ENCODE results near the gene ZCCHC7. TPM values are rescaled to one million over a fixed set of nuclear protein-coding genes. Genes with fewer than 3 reads are reported as not detected.
"Not testable (repeated sequence)": the region's sequence is repeated elsewhere in the genome, so short reads cannot be mapped to it uniquely, and the experiment has no call there.

The ZCCHC7 gene
- total RNA-seq (20.3 TPM), polyA plus RNA-seq (ENCODE audit: insufficient read depth in 1 of 8, insufficient read length in 8 of 8, low replicate concordance in 1 of 8) (10 to 100 TPM; 11.1 to 15.3 (median 12.5) TPM)
- long read RNA-seq, donor 1, result 0 reads
- long read RNA-seq, donor 2, result 0 reads
- long read RNA-seq, donor 3, partial matches to known transcripts, result 0 of 1 reads
- long read RNA-seq, donor 3, other reads (novel, unspliced or antisense), result 0 of 1 reads
- long read RNA-seq, donor 4, result 0 reads
- long read RNA-seq, donor 5, partial matches to known transcripts, result 0 of 3 reads
- long read RNA-seq, donor 5, other reads (novel, unspliced or antisense), result 0 of 3 reads
- long read RNA-seq, donor 6, partial matches to known transcripts, result 0 of 2 reads
- long read RNA-seq, donor 6, other reads (novel, unspliced or antisense), result 0 of 2 reads
- long read RNA-seq, donor 7, partial matches to known transcripts, result 0 of 4 reads
- long read RNA-seq, donor 7, other reads (novel, unspliced or antisense), result 0 of 4 reads
- long read RNA-seq, donor 8, partial matches to known transcripts, result 0 of 1 reads
- long read RNA-seq, donor 8, other reads (novel, unspliced or antisense), result 0 of 1 reads
- long read RNA-seq, donor 9, partial matches to known transcripts, result 0 of 2 reads
- long read RNA-seq, donor 9, other reads (novel, unspliced or antisense), result 0 of 2 reads
- long read RNA-seq, donor 10, partial matches to known transcripts, result 0 of 3 reads
- long read RNA-seq, donor 10, other reads (novel, unspliced or antisense), result 0 of 3 reads
- long read RNA-seq, donor 11, transcript ZCCHC7-202 (9 exons, 2,619 nt), result major isoform, 5 of 5 reads
- long read RNA-seq, donor 11, partial matches to known transcripts, result 0 of 5 reads
- long read RNA-seq, donor 11, other reads (novel, unspliced or antisense), result 0 of 5 reads

DNA sequence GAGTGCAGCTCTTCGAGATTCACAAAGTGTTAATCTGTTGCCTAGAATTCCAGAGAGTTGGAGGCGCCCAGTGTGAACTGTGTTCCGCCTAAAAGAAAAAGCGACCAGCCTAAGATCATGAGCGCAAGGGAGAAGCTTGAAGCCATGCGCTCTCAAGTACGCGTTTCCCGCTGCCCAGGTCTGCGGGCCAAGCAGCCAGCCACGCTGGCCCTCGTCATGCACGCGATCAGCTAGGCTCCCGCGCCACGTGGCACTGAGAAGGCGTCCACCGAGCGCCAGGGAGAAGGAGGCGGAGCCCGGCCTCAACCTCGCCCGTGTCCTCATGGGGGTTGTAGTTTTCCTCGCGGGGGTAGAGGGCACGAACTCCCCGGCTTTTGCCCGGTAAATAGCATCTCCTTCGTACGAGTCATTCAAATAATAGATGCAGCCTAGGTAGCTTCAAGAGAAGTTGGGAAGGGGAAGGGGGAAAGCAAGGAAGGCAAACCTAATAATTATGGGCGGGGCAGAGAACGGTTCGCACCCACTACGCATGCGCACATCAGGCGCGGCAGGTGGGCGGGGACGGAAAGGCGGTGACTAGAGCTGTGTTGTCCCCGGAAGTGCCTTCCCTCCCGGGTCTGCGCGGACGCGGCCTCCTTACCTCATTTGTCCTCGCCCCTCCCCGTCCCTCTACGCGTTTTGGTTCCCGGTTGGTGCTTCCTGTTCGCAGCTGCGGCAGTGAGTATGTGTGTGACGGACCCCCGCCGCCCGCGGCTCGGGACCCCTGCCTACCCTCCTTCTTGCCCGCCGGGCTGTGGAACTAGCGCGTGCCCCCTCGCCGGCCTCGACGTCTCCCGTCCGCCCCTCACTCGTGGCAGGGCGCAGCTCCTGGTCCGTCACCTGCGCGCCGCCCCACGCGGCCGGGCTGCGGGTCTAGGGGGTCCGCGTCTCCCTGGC is at the start of gene ZCCHC7:
TSS of gene ZCCHC7 (plus strand) at position 668 of the 936 bp plus-strand sequence.
- DNase-seq, result peak; percentile 98
- no peaks in the 10 kb centered on the region for H3K27me3 ChIP-seq (ENCODE audit: control insufficient read depth, insufficient read depth, low read length)
- peak within 1 kb of the TSS; percentile 96 for H3K27ac ChIP-seq (ENCODE audit: low read length)
- H3K9me3 ChIP-seq (replicated peaks; ENCODE audit: control insufficient read depth, low read depth, low read length), result no peaks in the 10 kb centered on the region
- peak within 1 kb of the TSS; percentile 63 for H3K4me3 ChIP-seq (ENCODE audit: low read length)
- H3K4me1 ChIP-seq (ENCODE audit: control insufficient read depth, insufficient read depth, low read length), result peaks cover 6% of the 10 kb centered on the region
- WGBS (ENCODE audit: insufficient coverage), result 4% methylated on average over 68 of the region's 82 CpGs
- H3K36me3 ChIP-seq (ENCODE audit: control insufficient read depth, insufficient read depth, low read length), result no peaks in the 10 kb centered on the region

DNA sequence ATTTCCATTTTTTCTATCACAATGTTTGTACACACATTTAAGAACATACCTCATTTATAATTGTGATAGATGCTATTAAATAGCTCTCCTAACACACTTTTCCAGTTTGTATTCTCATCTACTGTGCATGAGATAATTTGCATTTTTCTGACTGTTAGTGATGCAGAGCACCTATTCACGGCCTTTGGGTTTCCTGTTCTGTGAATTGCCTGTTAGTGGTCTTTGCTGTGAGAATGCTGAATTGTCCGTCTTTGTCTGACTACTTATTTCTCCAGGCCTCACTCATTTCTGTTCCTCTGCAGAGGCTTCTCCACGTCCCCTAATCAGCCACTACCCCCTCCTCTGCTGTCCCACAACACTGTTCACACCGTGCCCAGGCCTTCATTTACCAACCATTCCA is 45.6 kb upstream of the ZCCHC7 start:
- not testable (repeated sequence) for H3K27ac ChIP-seq (ENCODE audit: low read length); H3K4me1 ChIP-seq (ENCODE audit: control insufficient read depth, insufficient read depth, low read length); DNase-seq; H3K36me3 ChIP-seq (ENCODE audit: control insufficient read depth, insufficient read depth, low read length); H3K4me3 ChIP-seq (ENCODE audit: low read length); H3K27me3 ChIP-seq (ENCODE audit: control insufficient read depth, insufficient read depth, low read length); H3K9me3 ChIP-seq (replicated peaks; ENCODE audit: control insufficient read depth, low read depth, low read length)
- WGBS (ENCODE audit: insufficient coverage), result 80% methylated on average over 1 of the region's 4 CpGs

DNA sequence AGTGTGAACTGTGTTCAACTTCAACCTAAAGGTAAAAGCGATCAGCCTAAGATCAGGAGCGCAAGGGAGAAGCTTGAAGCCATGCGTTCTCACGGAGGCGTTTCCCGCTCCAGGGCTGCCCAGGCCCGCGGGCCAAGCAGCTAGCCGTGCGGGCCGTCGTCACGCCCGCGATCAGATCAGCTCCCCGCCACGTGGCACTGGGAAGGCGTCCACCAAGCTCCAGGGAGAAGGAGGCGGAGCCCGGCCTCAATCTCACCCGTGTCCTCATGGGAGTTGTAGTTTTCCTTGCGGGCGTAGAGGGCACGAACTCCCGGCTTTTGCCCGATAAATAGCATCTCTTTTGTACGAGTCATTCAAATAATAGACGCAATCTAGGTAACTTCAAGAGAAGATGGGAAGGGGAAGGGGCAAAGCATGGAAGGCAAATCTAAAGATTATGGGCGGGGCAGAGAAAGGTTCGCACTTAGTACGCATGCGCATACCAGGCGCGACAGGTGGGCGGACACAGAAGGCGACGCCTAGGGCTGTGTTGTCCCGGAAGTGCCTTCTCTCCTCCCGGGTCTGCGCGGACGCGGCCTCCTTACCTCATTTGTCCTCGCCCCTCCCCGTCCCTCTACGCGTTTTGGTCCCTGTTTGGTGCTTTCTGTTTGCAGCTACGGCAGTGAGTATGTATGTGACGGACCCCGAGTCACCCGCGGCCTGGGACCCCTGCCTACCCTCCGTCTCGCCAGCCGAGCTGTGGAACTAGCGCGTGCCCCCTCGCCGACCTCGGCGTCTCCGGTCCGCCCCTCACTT is 40.8 kb upstream of the ZCCHC7 start:
- 2% methylated on average over 50 of the region's 63 CpGs for WGBS (ENCODE audit: insufficient coverage)
- Histone ChIP-seq H3K27ac (ENCODE audit: low read length) (peak overlapping the region; percentile 93), H3K4me3 (ENCODE audit: low read length) (peak overlapping the region; percentile 72), H3K36me3 (ENCODE audit: control insufficient read depth, insufficient read depth, low read length) (peaks cover 2% of the 10 kb centered on the region), H3K27me3 (ENCODE audit: control insufficient read depth, insufficient read depth, low read length) (peaks cover 2% of the 10 kb centered on the region), H3K9me3 (replicated peaks; ENCODE audit: control insufficient read depth, low read depth, low read length) (peaks cover 2% of the 10 kb centered on the region), H3K4me1 (ENCODE audit: control insufficient read depth, insufficient read depth, low read length) (peaks cover 6% of the 10 kb centered on the region)
- peak; percentile 97 for DNase-seq

DNA sequence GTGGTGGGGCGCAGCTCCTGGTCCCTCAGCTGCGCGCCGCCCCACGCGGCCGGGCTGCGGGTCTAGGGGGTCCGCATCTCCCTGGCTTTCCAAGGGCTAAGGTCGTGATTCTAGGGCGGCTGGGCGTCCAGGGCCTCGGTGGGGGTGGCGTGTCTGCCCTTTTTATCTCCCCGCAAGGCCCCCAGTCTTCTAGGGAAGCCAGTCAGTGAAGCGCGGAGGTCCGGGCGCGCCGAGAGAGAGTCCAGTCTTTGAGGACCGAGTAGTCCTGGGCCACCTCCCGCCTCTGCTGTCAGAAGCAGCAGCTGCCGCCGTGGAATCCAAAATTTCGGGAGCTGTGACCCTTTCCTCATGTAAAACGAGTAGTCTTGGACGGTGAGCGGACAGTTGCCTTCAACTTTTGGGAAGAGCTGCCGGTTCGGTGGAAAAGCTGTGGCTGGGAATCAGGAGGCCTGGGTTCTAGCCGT is 40.2 kb upstream of the ZCCHC7 start:
- DNase-seq, result peak; percentile 55
- WGBS (ENCODE audit: insufficient coverage), result 0% methylated on average over 26 of the region's 32 CpGs
- not testable (repeated sequence) for H3K27me3 ChIP-seq (ENCODE audit: control insufficient read depth, insufficient read depth, low read length); H3K9me3 ChIP-seq (replicated peaks; ENCODE audit: control insufficient read depth, low read depth, low read length); H3K36me3 ChIP-seq (ENCODE audit: control insufficient read depth, insufficient read depth, low read length); H3K4me1 ChIP-seq (ENCODE audit: control insufficient read depth, insufficient read depth, low read length)
- Histone ChIP-seq H3K27ac (ENCODE audit: low read length) (peak overlapping the region; percentile 93), H3K4me3 (ENCODE audit: low read length) (peak overlapping the region; percentile 72)

DNA sequence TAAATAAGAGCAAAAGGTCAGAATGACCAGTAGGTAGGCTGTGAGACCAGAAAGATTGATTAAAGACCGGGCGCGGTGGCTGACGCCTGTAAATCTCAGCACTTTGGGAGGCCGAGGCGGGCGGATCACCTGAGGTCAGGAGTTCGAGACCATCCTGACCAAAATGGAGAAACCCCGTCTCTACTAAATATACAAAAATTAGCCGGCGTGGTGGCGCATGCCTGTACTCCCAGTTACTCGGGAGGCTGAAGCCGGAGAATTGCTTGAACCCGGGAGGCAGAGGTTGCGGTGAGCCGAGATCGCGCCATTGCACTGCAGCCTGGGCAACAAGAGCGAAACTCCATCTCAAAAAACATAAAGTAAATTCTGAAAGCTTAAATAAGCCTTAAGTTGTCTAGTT is 38.9 kb upstream of the ZCCHC7 start:
- H3K27ac ChIP-seq (ENCODE audit: low read length); DNase-seq; H3K9me3 ChIP-seq (replicated peaks; ENCODE audit: control insufficient read depth, low read depth, low read length); H3K27me3 ChIP-seq (ENCODE audit: control insufficient read depth, insufficient read depth, low read length); H3K4me1 ChIP-seq (ENCODE audit: control insufficient read depth, insufficient read depth, low read length); H3K4me3 ChIP-seq (ENCODE audit: low read length); H3K36me3 ChIP-seq (ENCODE audit: control insufficient read depth, insufficient read depth, low read length): not testable (repeated sequence)
- 100% methylated on average over 6 of the region's 20 CpGs for WGBS (ENCODE audit: insufficient coverage)

DNA sequence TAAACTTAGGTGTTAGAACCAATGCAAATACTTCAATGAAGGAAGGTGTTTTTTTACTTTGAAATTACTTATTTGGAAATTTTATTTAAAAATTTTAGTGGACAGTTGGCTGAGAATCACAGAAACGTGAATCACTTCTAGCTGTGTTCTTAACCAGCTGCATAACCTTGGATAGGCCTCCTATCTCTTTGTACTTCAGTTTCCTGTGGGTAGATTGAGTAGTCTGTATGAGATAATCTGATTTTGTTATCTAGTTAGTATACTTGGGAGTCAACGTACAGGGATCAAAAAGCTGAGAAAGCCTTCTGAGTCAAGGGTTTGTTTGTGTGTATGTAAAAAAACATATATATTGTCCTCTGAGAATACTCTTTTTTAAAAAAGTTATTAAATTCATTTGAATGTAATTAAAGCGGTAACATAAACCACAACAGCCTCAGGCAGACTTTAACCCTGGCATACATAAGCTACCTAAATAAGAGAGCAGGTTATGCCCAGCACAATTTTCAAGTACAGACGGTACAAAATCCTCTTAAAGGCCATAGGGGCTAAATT is 38.1 kb upstream of the ZCCHC7 start:
- Histone ChIP-seq H3K27me3 (ENCODE audit: control insufficient read depth, insufficient read depth, low read length) (peaks cover 2% of the 10 kb centered on the region), H3K4me1 (ENCODE audit: control insufficient read depth, insufficient read depth, low read length) (peaks cover 6% of the 10 kb centered on the region), H3K27ac (ENCODE audit: low read length) (no peak overlapping the region), H3K36me3 (ENCODE audit: control insufficient read depth, insufficient read depth, low read length) (peaks cover 10% of the 10 kb centered on the region), H3K9me3 (replicated peaks; ENCODE audit: control insufficient read depth, low read depth, low read length) (peaks cover 2% of the 10 kb centered on the region), H3K4me3 (ENCODE audit: low read length) (no peak overlapping the region)
- DNase-seq, result no peak
- WGBS (ENCODE audit: insufficient coverage), result no CpG with 5 or more reads among the region's 4 CpGs

DNA sequence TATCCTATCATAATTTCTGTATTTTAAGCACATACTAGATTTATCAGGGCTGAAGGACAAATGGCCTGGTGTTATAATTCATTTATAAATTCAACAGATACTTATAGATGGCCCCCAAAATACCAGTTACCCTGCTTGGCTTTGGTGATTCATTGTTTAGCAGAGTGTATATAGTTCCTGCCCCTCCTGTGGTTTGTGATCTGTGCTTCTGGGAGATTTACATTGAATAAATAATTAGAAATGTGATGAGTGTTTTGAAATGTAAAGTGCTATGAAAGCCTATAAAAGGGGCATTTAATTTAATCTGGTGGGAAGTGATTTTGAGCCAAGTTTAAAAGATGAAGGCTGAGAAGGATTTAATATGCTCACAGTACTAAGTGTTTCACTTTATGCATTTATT is 36.7 kb upstream of the ZCCHC7 start:
- Histone ChIP-seq H3K4me1 (ENCODE audit: control insufficient read depth, insufficient read depth, low read length) (peaks cover 6% of the 10 kb centered on the region), H3K27ac (ENCODE audit: low read length) (no peak overlapping the region), H3K36me3 (ENCODE audit: control insufficient read depth, insufficient read depth, low read length) (peaks cover 14% of the 10 kb centered on the region), H3K4me3 (ENCODE audit: low read length) (no peak overlapping the region), H3K27me3 (ENCODE audit: control insufficient read depth, insufficient read depth, low read length) (no peaks in the 10 kb centered on the region), H3K9me3 (replicated peaks; ENCODE audit: control insufficient read depth, low read depth, low read length) (peaks cover 2% of the 10 kb centered on the region)
- DNase-seq, result no peak

DNA sequence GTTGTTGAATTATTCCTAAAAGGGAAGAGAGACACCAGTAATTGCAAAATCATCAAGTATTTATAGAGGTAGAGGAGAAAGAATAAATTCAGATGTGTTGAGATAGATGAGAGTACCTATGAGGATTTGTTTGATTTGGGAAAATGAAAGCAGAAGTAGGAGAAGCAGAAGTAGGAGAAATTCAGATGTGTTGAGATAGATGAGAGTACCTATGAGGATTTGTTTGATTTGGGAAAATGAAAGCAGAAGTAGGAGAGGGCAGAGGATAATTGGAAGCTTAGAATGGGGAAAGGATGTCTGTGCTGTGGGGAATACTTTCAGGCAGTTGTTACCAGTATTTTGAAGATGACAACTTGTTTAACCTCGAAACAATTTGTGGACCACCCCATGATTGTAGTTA is 35.1 kb upstream of the ZCCHC7 start:
- Histone ChIP-seq H3K4me3 (ENCODE audit: low read length) (no peak overlapping the region), H3K36me3 (ENCODE audit: control insufficient read depth, insufficient read depth, low read length) (peaks cover 14% of the 10 kb centered on the region), H3K9me3 (replicated peaks; ENCODE audit: control insufficient read depth, low read depth, low read length) (no peaks in the 10 kb centered on the region), H3K4me1 (ENCODE audit: control insufficient read depth, insufficient read depth, low read length) (peaks cover 3% of the 10 kb centered on the region), H3K27me3 (ENCODE audit: control insufficient read depth, insufficient read depth, low read length) (no peaks in the 10 kb centered on the region), H3K27ac (ENCODE audit: low read length) (no peak overlapping the region)
- WGBS (ENCODE audit: insufficient coverage), result no CpG with 5 or more reads among the region's 1 CpG
- DNase-seq, result no peak

DNA sequence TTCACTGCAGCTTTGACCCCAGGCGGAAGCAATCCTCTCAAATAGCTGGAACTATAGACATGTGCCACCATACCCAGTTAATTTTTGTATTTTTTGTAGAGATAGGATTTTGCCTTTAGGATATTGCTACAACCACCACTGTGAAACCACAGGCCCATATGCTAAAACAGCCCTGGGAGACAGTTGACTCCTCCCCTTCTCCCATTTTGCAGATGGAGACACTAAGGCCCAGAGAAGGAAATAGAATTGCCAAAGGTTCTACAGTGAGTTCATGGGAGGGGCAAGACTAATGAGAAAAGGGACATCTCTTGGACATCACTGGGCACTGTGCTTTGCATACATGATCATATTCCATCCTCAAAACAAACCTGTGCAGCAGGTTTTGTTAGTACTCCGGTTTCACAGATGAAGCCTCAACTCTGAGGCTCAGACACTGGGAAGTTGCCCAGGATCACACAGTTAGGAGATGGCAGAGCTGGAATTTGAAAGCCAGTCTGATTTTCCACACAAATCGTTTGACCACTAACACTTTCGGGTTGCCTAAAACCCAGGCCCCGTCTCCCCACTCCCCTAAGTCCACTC is 27.6 kb upstream of the ZCCHC7 start:
- no CpG with 5 or more reads among the region's 5 CpGs for WGBS (ENCODE audit: insufficient coverage)
- not testable (repeated sequence) for H3K27me3 ChIP-seq (ENCODE audit: control insufficient read depth, insufficient read depth, low read length); H3K9me3 ChIP-seq (replicated peaks; ENCODE audit: control insufficient read depth, low read depth, low read length); H3K4me3 ChIP-seq (ENCODE audit: low read length); H3K27ac ChIP-seq (ENCODE audit: low read length); H3K4me1 ChIP-seq (ENCODE audit: control insufficient read depth, insufficient read depth, low read length); H3K36me3 ChIP-seq (ENCODE audit: control insufficient read depth, insufficient read depth, low read length); DNase-seq

Data from muscle of leg (tissue), 16 donors.